ENCODE results near the gene MARCO. TPM values are rescaled to one million over a fixed set of nuclear protein-coding genes. Genes with fewer than 3 reads are reported as not detected.

Gene MARCO
- total and polyA plus RNA-seq, 2 experiments from 2014 or later, result not detected

- H3K4me3 ChIP-seq, result no peak overlapping the region
- no peaks in the 10 kb centered on the region for H3K79me2 ChIP-seq (replicated peaks; ENCODE audit: insufficient read depth)
- H3K4me1 ChIP-seq (ENCODE audit: insufficient read depth), result no peaks in the 10 kb centered on the region
- Mint-ChIP-seq H3K4me3 (no peak overlapping the region), H3K27me3 (ENCODE audit: insufficient read depth, low read depth, poor library complexity) (peaks cover 4% of the 10 kb centered on the region), H3K27ac (no peak overlapping the region), H3K4me1 (no peaks in the 10 kb centered on the region; the same call in 2 of the 3 replicates), H3K36me3 (ENCODE audit: low read depth) (peaks cover 10% of the 10 kb centered on the region; the same call in 2 of the 3 replicates), H3K9me3 (peaks cover 43% of the 10 kb centered on the region)
- H3K4me2 ChIP-seq, result no peak overlapping the region
- ATAC-seq, result no peak
- no peak overlapping the region for H2AFZ ChIP-seq
- H3K36me3 ChIP-seq (ENCODE audit: insufficient read depth), result no peaks in the 10 kb centered on the region
- H3K27ac ChIP-seq (ENCODE audit: low read depth), result no peak overlapping the region
- no peaks in the 10 kb centered on the region for H3F3A ChIP-seq (replicated peaks; ENCODE audit: low read depth)
- no peaks in the 10 kb centered on the region for H3K9me2 ChIP-seq (ENCODE audit: insufficient read depth)
- H4K20me1 ChIP-seq (replicated peaks; ENCODE audit: insufficient read depth), result no peaks in the 10 kb centered on the region
- no peak for TF ChIP-seq REST (IDR thresholded peaks at IDR 0.05; ENCODE audit: unreplicated experiment)
- TF ChIP-seq POLR2AphosphoS5 (IDR thresholded peaks at IDR 0.05; ENCODE audit: low read depth), result no peak
- no peak for TF ChIP-seq NANOG (IDR thresholded peaks at IDR 0.05; ENCODE audit: borderline replicate concordance)
- no peak for TF ChIP-seq ETS1 (IDR thresholded peaks at IDR 0.05)
- no peaks in the 10 kb centered on the region for H3K27me3 ChIP-seq (ENCODE audit: insufficient read depth)
- no peak for DNase-seq (ENCODE audit: low spot score)
These were observed 64.4 kb downstream of the MARCO start for GRCh38 chr2:119006441-119006840.

GRCh38 chr2:119008108-119008507 lies 66.1 kb downstream of the MARCO start:
- Mint-ChIP-seq H3K4me3 (no peak overlapping the region), H3K27ac (no peak overlapping the region), H3K4me1 (no peaks in the 10 kb centered on the region; the same call in 2 of the 3 replicates), H3K27me3 (ENCODE audit: insufficient read depth, low read depth, poor library complexity) (peaks cover 6% of the 10 kb centered on the region), H3K36me3 (ENCODE audit: low read depth) (peaks cover 7% of the 10 kb centered on the region; the same call in 2 of the 3 replicates), H3K9me3 (peaks cover 30% of the 10 kb centered on the region)
- no peaks in the 10 kb centered on the region for H3K79me2 ChIP-seq (replicated peaks; ENCODE audit: insufficient read depth)
- peak in 1 of 2 experiments; percentile 35; a peak in 3 of 4 replicates for TF ChIP-seq CTCF (conservative IDR thresholded peaks at IDR 0.05; ENCODE audit: low read depth in 2 of 2)
- TF ChIP-seq ETS1 (IDR thresholded peaks at IDR 0.05), result no peak
- no peak overlapping the region for H3K4me3 ChIP-seq
- no peaks in the 10 kb centered on the region for H3K27me3 ChIP-seq (ENCODE audit: insufficient read depth)
- no peaks in the 10 kb centered on the region for H3K9me2 ChIP-seq (ENCODE audit: insufficient read depth)
- no peaks in the 10 kb centered on the region for H3K36me3 ChIP-seq (ENCODE audit: insufficient read depth)
- DNase-seq (ENCODE audit: low spot score), result no peak
- no peak overlapping the region for H3K27ac ChIP-seq (ENCODE audit: low read depth)
- no peaks in the 10 kb centered on the region for H4K20me1 ChIP-seq (replicated peaks; ENCODE audit: insufficient read depth)
- H3K4me2 ChIP-seq, result no peak overlapping the region
- no peak for ATAC-seq
- H3K4me1 ChIP-seq (ENCODE audit: insufficient read depth), result no peaks in the 10 kb centered on the region
- H3F3A ChIP-seq (replicated peaks; ENCODE audit: low read depth), result no peaks in the 10 kb centered on the region
- H2AFZ ChIP-seq, result no peak overlapping the region
